ENCODE measurements around the gene MCOLN1.

- TF ChIP-seq CTCF (conservative IDR thresholded peaks at IDR 0.05; ENCODE audit: low read length) (no peak), EZH2phosphoT487 (IDR thresholded peaks at IDR 0.05; ENCODE audit: borderline replicate concordance, low read depth, low read length) (no peak)
Measured at GRCh38 chr19:7516333-7516732, 6.1 kb upstream of the MCOLN1 start.

Measured in OCI-LY7 (cell line).